Keratinocyte (primary cell): ENCODE measurements around the gene KCTD2. TPM values are rescaled to one million over a fixed set of nuclear protein-coding genes. Genes with fewer than 3 reads are reported as not detected.

ENCODE experiments used
- DNase-seq: peaks from one replicate; pipeline ENCODE4 v3.0.0-alpha.2; 2011; ENCODE audit warnings: low read depth, missing footprints, low spot score
- FAIRE-seq: peaks from 2 replicates; lab custom pipeline; 2011; peaks lifted over from hg19 to GRCh38; lab: Jason Lieb, UNC
- H2AFZ ChIP-seq: 2 replicates; pipeline ENCODE4 v1.6.0; 2012; ENCODE audit warnings: low read length, control low read depth, inconsistent platforms; ENCODE audit not compliant: control insufficient read depth
- H3K27ac ChIP-seq: 2 replicates; pipeline ENCODE4 v1.5.1; 2011; ENCODE audit warnings: low read length; ENCODE audit not compliant: control insufficient read depth, insufficient read depth
- H3K27me3 ChIP-seq: 3 replicates; pipeline ENCODE4 v1.6.0; 2011; ENCODE audit warnings: low read length; ENCODE audit not compliant: control insufficient read depth, insufficient read depth; ENCODE audit errors: extremely low read depth
- H3K36me3 ChIP-seq, 2 experiments: 2 replicates in 1 of 2; 3 replicates in 1 of 2; pipeline ENCODE4 v1.5.1; 2011; ENCODE audit warnings: low read length in 2 of 2, mild to moderate bottlenecking in 1 of 2; ENCODE audit not compliant: control insufficient read depth in 2 of 2, insufficient read depth in 2 of 2; ENCODE audit errors: extremely low read depth in 1 of 2
- H3K4me1 ChIP-seq: 3 replicates; pipeline ENCODE4 v1.5.1; 2011; ENCODE audit warnings: low read length; ENCODE audit not compliant: control insufficient read depth, insufficient read depth; ENCODE audit errors: extremely low read depth
- H3K4me2 ChIP-seq: 3 replicates; pipeline ENCODE4 v1.6.0; 2011; ENCODE audit warnings: low read depth, low read length; ENCODE audit not compliant: control insufficient read depth, insufficient read depth; ENCODE audit errors: extremely low read depth
- H3K4me3 ChIP-seq, 3 experiments: fragments of 200-600 bp in 1 of 3; sonication (generic) in 1 of 3; 2 replicates in 2 of 3; 3 replicates in 1 of 3; pipeline ENCODE4 v1.5.1; 2011 to 2016; ENCODE audit warnings: low read length in 3 of 3, mild to moderate bottlenecking in 3 of 3, control low read depth in 2 of 3, inconsistent platforms in 1 of 3, low read depth in 1 of 3, mixed read lengths in 1 of 3, mixed run types in 1 of 3, moderate library complexity in 1 of 3; ENCODE audit not compliant: control insufficient read depth in 2 of 3, insufficient read depth in 2 of 3; ENCODE audit errors: extremely low read depth in 1 of 3
- H3K79me2 ChIP-seq: 2 replicates; pipeline ENCODE4 v1.6.0; 2012; ENCODE audit warnings: low read length; ENCODE audit not compliant: control insufficient read depth, insufficient read depth
- H3K9ac ChIP-seq: 3 replicates; pipeline ENCODE4 v1.6.0; 2011; ENCODE audit warnings: low read length; ENCODE audit not compliant: control insufficient read depth, insufficient read depth; ENCODE audit errors: extremely low read depth
- H3K9me1 ChIP-seq: 3 replicates; pipeline ENCODE4 v1.6.0; 2011; ENCODE audit warnings: low read length; ENCODE audit not compliant: control insufficient read depth, insufficient read depth; ENCODE audit errors: extremely low read depth
- H3K9me3 ChIP-seq: 2 replicates; pipeline ENCODE4 v1.5.1; 2012; ENCODE audit warnings: low read depth, low read length; ENCODE audit not compliant: control insufficient read depth
- H4K20me1 ChIP-seq: 3 replicates; pipeline ENCODE4 v1.6.0; 2011; ENCODE audit warnings: low read length; ENCODE audit not compliant: control insufficient read depth, insufficient read depth; ENCODE audit errors: extremely low read depth
- CTCF ChIP-seq, 3 experiments: IDR thresholded peaks in 1 of 3; conservative IDR thresholded peaks in 1 of 3; optimal IDR thresholded peaks in 1 of 3; 2 replicates in 2 of 3; 3 replicates in 1 of 3; pipeline versions ENCODE3 to v1.5.1; 2011; ENCODE audit warnings: low read length in 3 of 3, mild to moderate bottlenecking in 3 of 3, moderate library complexity in 2 of 3, control low read depth in 1 of 3, inconsistent platforms in 1 of 3; ENCODE audit not compliant: insufficient read depth in 2 of 3; ENCODE audit errors: extremely low read depth in 1 of 3
- EZH2 ChIP-seq: IDR thresholded peaks from one replicate; pipeline ENCODE4 v1.6.1; 2012; ENCODE audit warnings: inconsistent platforms, mild to moderate bottlenecking, low read length, moderate library complexity
- dilution Hi-C: fragments of 300-500 bp; cut with MboI; formaldehyde crosslinking; loops from one replicate; pipeline ENCODE4 v1.7.0; 2020; ENCODE audit warnings: low sequenced_read_pairs; ENCODE audit not compliant: extremely low pct_ligation_motif_present
- polyA plus RNA-seq, 5 experiments: library from polyadenylated mRNA; depleted of rRNA in 3 of 5; stranded (reverse) in 3 of 5; stranded (forward) in 1 of 5; unstranded in 1 of 5; fragments of >200 nt; gene quantifications; 1 replicate in 1 of 5; 2 replicates in 3 of 5; 3 replicates in 1 of 5; pipeline versions ENCODE4 v1.2.1 to v1.2.3, GENCODE V29; 2011 to 2012; ENCODE audit warnings: missing spikeins in 2 of 5, low read depth in 1 of 5, low replicate concordance in 1 of 5

KCTD2 gene
- polyA plus RNA-seq, 1 donor (not counting 4 experiments of a cell fraction or from before 2014, with no cell fraction given): 20.7 TPM

GRCh38 chr17:75079023-75079373, 32.0 kb downstream of the KCTD2 start:
- Histone ChIP-seq H3K36me3 (no peaks in the 10 kb centered on the region), H3K9me3 (no peaks in the 10 kb centered on the region), H3K9me1 (no peaks in the 10 kb centered on the region), H3K9ac (peak overlapping the region; percentile 15), H3K79me2 (no peaks in the 10 kb centered on the region), H3K4me1 (peaks cover 23% of the 10 kb centered on the region), H4K20me1 (no peaks in the 10 kb centered on the region), H3K27me3 (no peaks in the 10 kb centered on the region), H3K4me2 (peak overlapping the region; percentile 58), H2AFZ (peak overlapping the region; percentile 4), H3K4me3 (peak overlapping the region in 1 of 3 experiments; percentile 7), H3K27ac (peak overlapping the region; percentile 43)
- TF ChIP-seq CTCF (optimal IDR thresholded peaks at IDR 0.05 in 1 of 3, IDR thresholded peaks at IDR 0.05 in 1 of 3, conservative IDR thresholded peaks at IDR 0.05 in 1 of 3; ENCODE audit: extremely low read depth in 1 of 3, insufficient read depth in 2 of 3, low read length in 3 of 3) (no peak), EZH2 (no peak)
- FAIRE-seq (no peak), DNase-seq (no peak)
- dilution Hi-C loops: no loop called here

- Histone ChIP-seq H3K4me1 (peaks cover 25% of the 10 kb centered on the region), H2AFZ (no peak overlapping the region), H3K27ac (no peak overlapping the region), H3K9me3 (no peaks in the 10 kb centered on the region), H3K79me2 (no peaks in the 10 kb centered on the region), H3K9me1 (no peaks in the 10 kb centered on the region), H3K27me3 (no peaks in the 10 kb centered on the region), H3K4me3 (no peak overlapping the region), H4K20me1 (no peaks in the 10 kb centered on the region), H3K9ac (no peak overlapping the region), H3K36me3 (no peaks in the 10 kb centered on the region), H3K4me2 (no peak overlapping the region)
- FAIRE-seq (no peak), DNase-seq (no peak)
- TF ChIP-seq CTCF (optimal IDR thresholded peaks at IDR 0.05 in 1 of 3, IDR thresholded peaks at IDR 0.05 in 1 of 3, conservative IDR thresholded peaks at IDR 0.05 in 1 of 3; ENCODE audit: extremely low read depth in 1 of 3, insufficient read depth in 2 of 3, low read length in 3 of 3) (no peak), EZH2 (no peak)
- dilution Hi-C loops: no loop called here
Measured at GRCh38 chr17:75081611-75082540, 34.9 kb downstream of the KCTD2 start.
